GM13976 (cell line): ENCODE results near the gene APMAP.

Experiments
- DNase-seq: peaks from one replicate; pipeline ENCODE4 v3.0.0; 2012; ENCODE audit warnings: low spot score
- in situ Hi-C: fragments of 300-500 bp; cut with MboI; formaldehyde crosslinking; loops from one replicate; pipeline ENCODE4 v1.12.0; 2022; ENCODE audit warnings: low sequenced_read_pairs, mixed read lengths, inconsistent platforms; ENCODE audit not compliant: unreplicated experiment
- TF ChIP-seq, protein P1 (sequence below): IDR thresholded peaks from 2 replicates; pipeline ENCODE4 v1.5.1; 2012; ENCODE audit warnings: borderline replicate concordance, mild to moderate bottlenecking; ENCODE audit not compliant: insufficient read depth; ENCODE audit errors: extremely low read depth, missing control alignments, control extremely low read depth

The APMAP gene

DNA sequence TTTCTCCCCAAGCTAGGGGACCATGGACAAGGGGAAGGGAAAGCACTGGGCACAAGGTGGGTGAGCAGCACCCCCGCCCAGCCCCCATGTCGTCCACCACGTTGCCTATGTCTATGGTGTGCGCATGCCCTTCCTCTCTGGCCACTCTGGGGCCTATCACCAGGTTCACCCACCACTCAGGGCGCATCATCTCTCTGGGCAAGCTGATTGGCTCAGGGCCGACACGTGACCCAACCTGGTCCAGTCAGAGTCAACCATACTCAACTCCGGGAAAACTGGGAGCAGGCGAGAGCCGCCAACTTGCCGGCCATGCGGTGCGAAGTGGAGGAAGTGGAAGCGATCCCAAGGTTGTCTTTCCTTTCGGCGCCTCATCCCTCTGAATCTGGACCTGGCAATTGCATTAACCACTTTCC, 39.5 kb upstream of the APMAP start:
- in situ Hi-C loops = no loop called here
- TF ChIP-seq, protein P1, sequence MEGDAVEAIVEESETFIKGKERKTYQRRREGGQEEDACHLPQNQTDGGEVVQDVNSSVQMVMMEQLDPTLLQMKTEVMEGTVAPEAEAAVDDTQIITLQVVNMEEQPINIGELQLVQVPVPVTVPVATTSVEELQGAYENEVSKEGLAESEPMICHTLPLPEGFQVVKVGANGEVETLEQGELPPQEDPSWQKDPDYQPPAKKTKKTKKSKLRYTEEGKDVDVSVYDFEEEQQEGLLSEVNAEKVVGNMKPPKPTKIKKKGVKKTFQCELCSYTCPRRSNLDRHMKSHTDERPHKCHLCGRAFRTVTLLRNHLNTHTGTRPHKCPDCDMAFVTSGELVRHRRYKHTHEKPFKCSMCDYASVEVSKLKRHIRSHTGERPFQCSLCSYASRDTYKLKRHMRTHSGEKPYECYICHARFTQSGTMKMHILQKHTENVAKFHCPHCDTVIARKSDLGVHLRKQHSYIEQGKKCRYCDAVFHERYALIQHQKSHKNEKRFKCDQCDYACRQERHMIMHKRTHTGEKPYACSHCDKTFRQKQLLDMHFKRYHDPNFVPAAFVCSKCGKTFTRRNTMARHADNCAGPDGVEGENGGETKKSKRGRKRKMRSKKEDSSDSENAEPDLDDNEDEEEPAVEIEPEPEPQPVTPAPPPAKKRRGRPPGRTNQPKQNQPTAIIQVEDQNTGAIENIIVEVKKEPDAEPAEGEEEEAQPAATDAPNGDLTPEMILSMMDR = no peak
- no peak for DNase-seq

DNA sequence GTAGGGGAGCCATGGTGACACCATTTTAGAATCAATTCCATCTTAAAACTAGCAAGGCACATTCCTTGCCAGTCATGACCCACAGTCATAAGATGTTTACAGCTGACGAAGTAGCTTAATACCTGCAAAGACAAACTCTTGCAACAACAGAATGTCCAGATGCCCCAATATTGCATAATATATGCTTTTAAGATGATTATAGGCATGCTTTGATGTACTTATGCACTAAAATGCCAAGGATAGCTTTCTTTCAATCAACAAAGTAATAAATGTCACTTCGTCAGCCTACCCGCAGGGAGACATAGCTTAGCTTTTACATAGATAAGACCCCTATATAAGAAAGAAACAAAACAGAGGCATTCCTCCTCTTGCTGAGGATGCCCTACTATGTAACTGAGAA, 38.7 kb upstream of the APMAP start:
- TF ChIP-seq, protein P1 = no peak
- no peak for DNase-seq
- in situ Hi-C loops = no loop called here

DNA sequence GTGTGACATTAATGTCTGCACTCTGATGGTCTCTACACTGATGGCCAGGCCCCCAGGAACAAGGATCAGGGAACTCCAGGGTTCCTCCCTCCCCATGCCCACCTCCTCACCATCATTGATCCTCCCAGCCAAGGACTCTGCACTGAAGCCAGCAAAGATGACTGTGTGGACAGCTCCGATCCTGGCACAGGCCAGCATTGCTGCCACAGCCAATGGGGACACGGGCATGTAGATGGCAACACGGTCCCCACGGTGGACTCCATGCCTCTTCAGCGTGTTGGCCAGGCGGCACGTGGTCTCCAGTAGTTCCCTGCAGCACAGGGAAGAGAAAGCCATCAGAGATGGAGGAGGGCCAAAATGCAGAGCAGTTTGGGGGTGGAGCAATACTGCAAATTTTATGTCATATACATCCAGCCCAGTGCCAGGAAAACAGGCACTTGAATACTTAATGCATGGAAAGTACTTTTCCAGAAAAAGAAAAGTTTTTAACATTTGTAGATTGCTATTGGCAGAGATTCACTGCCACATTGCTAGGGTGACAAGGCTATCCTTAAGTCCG, 38.2 kb upstream of the APMAP start:
- in situ Hi-C loops = no loop called here
- DNase-seq = no peak
- TF ChIP-seq, protein P1 = no peak

DNA sequence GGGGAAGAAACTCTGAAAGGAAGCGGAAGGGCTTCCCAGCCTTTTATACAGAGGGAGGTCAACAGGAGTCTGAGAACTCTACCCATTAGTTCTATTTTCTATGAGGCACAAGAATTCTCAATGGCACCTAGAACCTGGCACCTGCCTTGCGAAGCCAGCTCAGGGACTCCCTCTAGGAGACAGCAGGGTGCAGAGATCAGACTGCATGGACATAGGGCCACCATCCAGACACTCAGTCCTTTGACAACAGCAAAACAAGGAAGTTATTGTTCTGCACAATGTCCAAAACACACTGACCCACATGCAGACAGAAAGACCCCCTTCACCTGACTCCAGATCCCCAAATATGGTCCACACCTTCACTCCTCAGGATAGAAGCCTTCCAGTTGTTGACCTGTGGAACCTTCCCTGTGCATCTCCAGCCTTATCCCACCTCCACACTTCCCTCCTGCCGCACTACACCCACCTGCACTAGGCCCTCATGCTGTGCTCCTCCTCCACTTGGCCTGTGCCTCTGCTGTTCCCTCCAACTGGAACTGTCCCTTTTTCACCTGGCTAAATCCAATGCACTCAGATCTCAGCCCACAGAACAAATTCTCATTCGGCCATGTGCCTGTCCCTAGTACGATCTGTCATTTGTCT, 37.6 kb upstream of the APMAP start:
- TF ChIP-seq, protein P1 = no peak
- DNase-seq = no peak
- in situ Hi-C loops = no loop called here

GRCh38 chr20:25025986-25026605, 33.5 kb upstream of the APMAP start:
- in situ Hi-C loops = no loop called here
- TF ChIP-seq, protein P1 = no peak
- no peak for DNase-seq

DNA sequence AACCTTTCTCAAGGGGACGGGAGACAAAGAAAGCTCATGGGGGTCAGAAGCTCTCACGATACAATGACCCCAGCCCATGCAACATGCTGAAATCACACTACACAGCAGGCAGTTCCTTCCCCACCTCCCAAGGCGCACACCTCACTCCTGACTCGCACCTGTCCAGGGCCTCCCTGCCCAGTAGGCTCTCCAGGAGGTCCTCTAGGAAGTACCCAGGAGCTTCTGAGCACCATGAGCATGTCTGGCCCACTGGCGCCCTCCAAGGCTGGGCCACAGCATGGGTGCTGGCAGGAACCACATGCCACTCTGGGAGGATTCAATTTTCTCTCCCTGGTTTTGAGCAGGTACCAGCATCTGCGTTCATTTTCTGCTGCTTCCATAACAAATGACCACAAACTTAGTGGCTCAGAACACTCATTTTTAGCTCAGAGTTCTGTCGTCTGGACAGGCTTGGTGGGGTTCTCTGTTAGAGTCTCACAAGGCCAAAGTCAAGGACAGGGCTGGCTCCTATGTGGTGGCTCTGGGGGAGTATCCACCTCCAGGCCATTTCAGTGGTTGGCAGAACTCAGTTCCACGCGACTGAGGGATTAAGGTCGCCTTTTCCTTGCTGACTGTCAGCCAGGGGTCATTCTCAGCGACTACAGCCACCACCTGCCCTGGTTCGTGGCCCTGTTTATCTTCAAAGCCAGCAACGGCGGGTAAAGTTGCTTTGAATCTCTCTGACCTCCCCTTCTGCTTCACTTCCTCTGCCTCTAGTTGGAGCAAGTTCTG, 32.7 kb upstream of the APMAP start:
- TF ChIP-seq, protein P1 = no peak
- DNase-seq = no peak
- in situ Hi-C loops = no loop called here
